ENCODE data around the gene ZBTB16. TPM values are rescaled to one million over a fixed set of nuclear protein-coding genes. Genes with fewer than 3 reads are reported as not detected.

The ZBTB16 gene
- polyA plus RNA-seq, 1 experiment: not detected

DNA sequence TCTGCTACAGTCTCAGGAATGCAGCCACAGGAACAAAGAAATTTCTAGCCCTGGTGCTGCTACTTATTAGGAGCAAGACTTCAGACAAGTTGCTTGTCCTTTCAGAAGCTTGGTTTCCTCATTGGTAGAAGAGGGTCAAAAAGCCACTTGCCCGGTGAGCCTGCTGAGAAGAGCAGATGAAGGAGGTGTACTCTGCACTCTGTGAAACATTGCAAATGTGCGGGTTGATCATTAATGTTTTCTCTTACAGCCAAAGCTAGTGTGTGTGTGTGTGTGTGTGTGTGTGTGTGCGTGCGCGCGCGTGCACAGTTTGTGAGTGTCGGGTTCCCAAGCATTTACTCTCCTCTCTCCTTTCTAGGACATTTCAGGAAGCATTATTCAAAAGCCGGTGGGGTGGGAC is 150.4 kb downstream of the ZBTB16 start:
- POLR2A ChIA-PET: no interaction called here
- peaks cover 10% of the 10 kb centered on the region for H3K27me3 ChIP-seq (ENCODE audit: control insufficient read depth, insufficient read depth, low read length)
- TF ChIP-seq, protein P1, sequence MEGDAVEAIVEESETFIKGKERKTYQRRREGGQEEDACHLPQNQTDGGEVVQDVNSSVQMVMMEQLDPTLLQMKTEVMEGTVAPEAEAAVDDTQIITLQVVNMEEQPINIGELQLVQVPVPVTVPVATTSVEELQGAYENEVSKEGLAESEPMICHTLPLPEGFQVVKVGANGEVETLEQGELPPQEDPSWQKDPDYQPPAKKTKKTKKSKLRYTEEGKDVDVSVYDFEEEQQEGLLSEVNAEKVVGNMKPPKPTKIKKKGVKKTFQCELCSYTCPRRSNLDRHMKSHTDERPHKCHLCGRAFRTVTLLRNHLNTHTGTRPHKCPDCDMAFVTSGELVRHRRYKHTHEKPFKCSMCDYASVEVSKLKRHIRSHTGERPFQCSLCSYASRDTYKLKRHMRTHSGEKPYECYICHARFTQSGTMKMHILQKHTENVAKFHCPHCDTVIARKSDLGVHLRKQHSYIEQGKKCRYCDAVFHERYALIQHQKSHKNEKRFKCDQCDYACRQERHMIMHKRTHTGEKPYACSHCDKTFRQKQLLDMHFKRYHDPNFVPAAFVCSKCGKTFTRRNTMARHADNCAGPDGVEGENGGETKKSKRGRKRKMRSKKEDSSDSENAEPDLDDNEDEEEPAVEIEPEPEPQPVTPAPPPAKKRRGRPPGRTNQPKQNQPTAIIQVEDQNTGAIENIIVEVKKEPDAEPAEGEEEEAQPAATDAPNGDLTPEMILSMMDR (IDR thresholded peaks at IDR 0.05; ENCODE audit: low read depth, low read length): no peak
- H3K9me3 ChIP-seq (ENCODE audit: control insufficient read depth, insufficient read depth, low read length): no peaks in the 10 kb centered on the region
- H3K27ac ChIP-seq (ENCODE audit: low read depth, low read length): no peak overlapping the region
- H3K4me3 ChIP-seq (ENCODE audit: low read depth, low read length): no peak overlapping the region
- CTCF ChIA-PET: interaction anchor here (0.9 kb wide), 1 partner anchor 27 kb away, joined by 3 read pairs; no protein-coding TSS in a partner anchor
- no peak for DNase-seq (ENCODE audit: low read depth, low spot score)

DNA sequence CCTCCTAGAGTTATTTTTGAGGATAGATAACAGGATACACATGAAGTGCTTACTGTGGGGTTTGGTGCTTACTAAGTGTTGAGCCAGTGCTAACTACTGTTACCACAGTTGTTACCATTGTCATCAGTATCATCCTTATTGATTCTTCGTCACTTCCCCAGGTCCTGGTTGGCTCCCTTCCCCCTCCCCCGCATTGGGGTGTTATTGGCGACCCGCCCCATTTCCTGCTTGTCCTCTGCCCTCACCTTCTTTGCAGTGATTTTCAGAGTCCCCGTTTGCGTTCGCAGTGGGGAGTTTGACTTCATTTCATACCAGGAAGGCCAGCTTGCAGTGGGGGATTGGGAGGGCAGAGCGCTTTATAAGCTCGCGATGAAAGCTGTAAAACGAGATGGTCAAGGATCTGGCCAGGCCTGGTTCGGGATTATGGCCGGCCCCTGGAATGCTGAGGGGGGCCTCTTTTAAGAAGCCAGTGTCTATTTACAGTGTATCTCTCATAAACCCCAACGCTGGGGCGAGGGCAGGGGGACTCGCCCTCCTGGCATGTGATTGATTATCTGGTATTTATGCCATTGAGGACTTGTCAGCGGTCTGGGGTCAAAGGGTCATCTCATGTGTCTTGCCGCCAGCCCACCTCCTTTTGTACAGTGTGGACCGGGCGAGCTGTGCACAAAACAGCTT is 152.1 kb downstream of the ZBTB16 start:
- TF ChIP-seq, protein P1 (IDR thresholded peaks at IDR 0.05; ENCODE audit: low read depth, low read length): no peak
- Histone ChIP-seq H3K27ac (ENCODE audit: low read depth, low read length) (no peak overlapping the region), H3K4me3 (ENCODE audit: low read depth, low read length) (no peak overlapping the region), H3K27me3 (ENCODE audit: control insufficient read depth, insufficient read depth, low read length) (peaks cover 10% of the 10 kb centered on the region), H3K9me3 (ENCODE audit: control insufficient read depth, insufficient read depth, low read length) (no peaks in the 10 kb centered on the region)
- ChIA-PET POLR2A (no interaction called here), CTCF (interaction anchor here (0.6 kb wide), 3 partner anchors 18 to 218 kb away, joined by 3 to 6 read pairs (median 4); no protein-coding TSS in a partner anchor)
- DNase-seq (ENCODE audit: low read depth, low spot score): no peak

DNA sequence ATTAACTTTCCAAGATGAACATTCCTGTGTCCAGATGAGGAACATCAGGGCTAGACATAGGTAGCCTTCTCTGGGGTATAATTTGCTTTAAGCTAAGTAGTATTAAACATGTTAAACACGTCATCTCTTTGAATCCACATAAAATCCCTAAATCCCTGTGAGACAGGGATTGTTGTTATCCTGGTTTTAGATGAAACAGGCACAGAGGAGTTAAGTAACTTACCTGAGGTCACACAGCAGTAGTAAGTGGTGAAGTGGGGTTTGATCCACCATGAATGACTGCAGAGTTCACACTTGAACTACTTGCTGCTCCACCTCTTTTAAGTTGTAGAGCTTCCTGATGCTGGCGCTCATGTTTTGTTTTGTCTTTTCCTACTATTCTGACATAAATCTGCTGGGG is 154.1 kb downstream of the ZBTB16 start:
- no peak for DNase-seq (ENCODE audit: low read depth, low spot score)
- POLR2A ChIA-PET: no interaction called here
- no peak overlapping the region for H3K4me3 ChIP-seq (ENCODE audit: low read depth, low read length)
- H3K9me3 ChIP-seq (ENCODE audit: control insufficient read depth, insufficient read depth, low read length): no peaks in the 10 kb centered on the region
- H3K27ac ChIP-seq (ENCODE audit: low read depth, low read length): no peak overlapping the region
- TF ChIP-seq, protein P1 (IDR thresholded peaks at IDR 0.05; ENCODE audit: low read depth, low read length): no peak
- CTCF ChIA-PET: interaction anchor here (0.5 to 1.5 kb wide), 2 partner anchors 22 to 47 kb away, joined by 3 to 4 read pairs; no protein-coding TSS in a partner anchor
- peaks cover 9% of the 10 kb centered on the region for H3K27me3 ChIP-seq (ENCODE audit: control insufficient read depth, insufficient read depth, low read length)

DNA sequence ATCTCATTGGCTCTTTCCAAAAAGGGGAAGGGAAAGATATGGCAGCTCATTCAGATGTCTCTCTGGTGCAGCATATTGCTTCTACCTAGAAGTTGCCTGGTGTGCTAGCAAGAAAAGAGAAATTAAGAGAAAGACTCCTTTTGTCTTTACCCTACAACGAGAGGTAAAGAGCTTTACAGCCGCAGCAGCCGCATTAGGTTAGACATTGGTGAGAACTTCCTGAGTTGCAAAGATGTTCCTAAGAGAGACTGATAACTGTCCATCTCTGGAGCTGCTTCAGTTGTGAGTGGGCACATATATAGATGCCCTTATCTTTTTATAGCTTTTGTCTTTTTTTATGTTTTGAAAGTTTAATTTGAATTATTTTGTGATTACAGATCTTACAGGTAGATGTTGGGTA is 155.9 kb downstream of the ZBTB16 start:
- DNase-seq (ENCODE audit: low read depth, low spot score): no peak
- Histone ChIP-seq H3K27me3 (ENCODE audit: control insufficient read depth, insufficient read depth, low read length) (peaks cover 3% of the 10 kb centered on the region), H3K9me3 (ENCODE audit: control insufficient read depth, insufficient read depth, low read length) (no peaks in the 10 kb centered on the region), H3K27ac (ENCODE audit: low read depth, low read length) (no peak overlapping the region), H3K4me3 (ENCODE audit: low read depth, low read length) (no peak overlapping the region)
- POLR2A ChIA-PET: no interaction called here
- TF ChIP-seq, protein P1 (IDR thresholded peaks at IDR 0.05; ENCODE audit: low read depth, low read length): no peak
- CTCF ChIA-PET: no interaction called here

DNA sequence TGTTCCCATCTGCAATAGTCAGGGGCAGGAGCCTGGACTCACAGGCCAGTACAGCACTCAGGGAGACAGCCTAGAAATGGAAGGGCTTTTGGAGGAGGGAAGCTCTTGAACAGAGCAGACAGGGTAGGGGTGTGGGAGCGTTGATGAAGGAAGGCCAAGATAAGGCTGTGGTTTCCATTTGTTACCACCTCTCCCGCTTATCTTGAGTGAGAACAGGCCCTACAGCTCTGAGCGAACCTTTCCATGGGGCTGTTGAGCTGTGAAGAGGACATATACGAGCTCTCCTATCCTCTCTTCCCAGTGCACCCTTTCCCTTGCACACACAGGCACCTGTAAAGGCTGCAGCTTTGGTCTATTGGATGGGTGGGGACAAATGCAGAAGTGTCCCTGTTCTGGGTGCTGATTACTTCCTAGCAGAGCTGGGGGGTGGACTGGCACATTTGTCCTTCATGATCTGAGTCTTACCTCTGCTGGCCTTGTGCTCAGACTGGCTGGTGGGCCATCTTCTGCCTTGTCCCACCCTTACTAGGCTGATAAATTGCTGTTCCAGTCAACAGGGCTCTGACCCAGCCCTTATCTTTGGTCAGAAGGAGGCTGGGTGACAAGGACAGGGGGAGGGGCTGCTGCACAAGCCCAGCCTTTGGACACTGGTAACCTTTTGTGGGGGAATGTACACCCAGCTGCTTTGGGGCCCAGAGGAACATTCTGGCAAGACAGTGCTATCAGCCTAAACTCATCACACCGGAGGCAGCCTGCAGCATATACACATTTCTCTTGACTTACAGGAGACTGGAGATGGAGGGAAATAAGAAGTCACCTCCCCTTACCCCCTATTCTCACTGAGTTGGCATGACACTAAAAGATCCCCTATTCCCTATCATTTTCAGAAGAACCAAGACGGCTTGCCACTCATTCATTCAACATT is 156.6 kb downstream of the ZBTB16 start:
- TF ChIP-seq, protein P1 (IDR thresholded peaks at IDR 0.05; ENCODE audit: low read depth, low read length): no peak
- ChIA-PET CTCF (no interaction called here), POLR2A (no interaction called here)
- H3K27me3 ChIP-seq (ENCODE audit: control insufficient read depth, insufficient read depth, low read length): peaks cover 3% of the 10 kb centered on the region
- no peaks in the 10 kb centered on the region for H3K9me3 ChIP-seq (ENCODE audit: control insufficient read depth, insufficient read depth, low read length)
- H3K27ac ChIP-seq (ENCODE audit: low read depth, low read length): no peak overlapping the region
- no peak overlapping the region for H3K4me3 ChIP-seq (ENCODE audit: low read depth, low read length)
- DNase-seq (ENCODE audit: low read depth, low spot score): no peak
